Measurements from ENCODE around the gene MPZL3.

DNA sequence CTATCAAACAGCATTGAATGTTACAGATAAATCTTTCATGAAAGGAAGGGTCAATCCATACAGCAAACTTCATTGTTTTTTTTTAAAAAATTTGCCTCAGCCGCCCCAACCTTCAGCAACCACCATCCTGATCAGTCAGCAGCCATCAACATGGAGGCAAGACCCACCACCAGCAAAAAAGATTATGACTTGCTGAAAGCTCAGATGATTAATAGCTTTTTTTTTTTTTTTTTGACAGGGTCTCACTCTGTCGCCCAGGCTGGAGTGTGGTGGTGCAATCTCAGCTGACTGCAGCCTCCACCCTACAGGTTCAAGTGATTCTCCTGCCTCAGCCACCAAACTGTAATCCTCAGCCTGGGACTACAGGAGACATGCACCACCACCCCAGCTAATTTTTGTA, 34.4 kb upstream of the MPZL3 start:
- TF ChIP-seq CTCF (IDR thresholded peaks at IDR 0.05; ENCODE audit: low read depth, low read length) (no peak), EZH2phosphoT487 (IDR thresholded peaks at IDR 0.05; ENCODE audit: low read depth) (no peak)

Data from OCI-LY3 (cell line).